B cell (primary cell): Measurements from ENCODE around the gene ARAP2.

Source experiments
- CTCF ChIP-seq: fragments of 200-600 bp; IDR thresholded peaks from one replicate; pipeline ENCODE4 v1.8.0; 2022; ENCODE audit warnings: antibody characterized with exemption, mild to moderate bottlenecking
- EZH2 ChIP-seq: IDR thresholded peaks from 2 replicates; pipeline ENCODE4 v1.6.1; 2012; ENCODE audit warnings: borderline replicate concordance, low read depth, mild to moderate bottlenecking, moderate library complexity, low read length; ENCODE audit not compliant: insufficient read depth, poor library complexity, severe bottlenecking

GRCh38 chr4:36123906-36124305, 120.4 kb downstream of the ARAP2 start:
- no peak for TF ChIP-seq CTCF
- TF ChIP-seq EZH2, result no peak
